ENCODE data around the gene VTI1B. TPM values are rescaled to one million over a fixed set of nuclear protein-coding genes. Genes with fewer than 3 reads are reported as not detected.
A peak's percentile ranks its signal among the peaks of the same experiment; 100 is the strongest.

The VTI1B gene
- total RNA-seq, 1 donor from 2014 or later = 69.8 TPM

GRCh38 chr14:67609642-67610310 is 64.7 kb downstream of the VTI1B start:
- Histone ChIP-seq H2AFZ (replicated peaks) (peak overlapping the region; percentile 71), H3K27me3 (peaks cover 67% of the 10 kb centered on the region), H3K4me3 (no peak overlapping the region), H3K9me3 (ENCODE audit: low read depth) (no peaks in the 10 kb centered on the region), H3K36me3 (no peaks in the 10 kb centered on the region), H3K9ac (no peak overlapping the region), H3K4me1 (peaks cover 19% of the 10 kb centered on the region), H3K79me2 (ENCODE audit: low read depth) (no peaks in the 10 kb centered on the region), H3K27ac (no peak overlapping the region), H3F3A (ENCODE audit: low read depth) (peaks cover 3% of the 10 kb centered on the region), H4K20me1 (ENCODE audit: low read depth) (no peaks in the 10 kb centered on the region), H3K4me2 (peak overlapping the region; percentile 44)
- Mint-ChIP-seq H3K4me1 (no peaks in the 10 kb centered on the region), H3K9me3 (no peaks in the 10 kb centered on the region), H3K27ac (no peak overlapping the region), H3K36me3 (no peaks in the 10 kb centered on the region), H3K27me3 (ENCODE audit: insufficient read depth, low read depth) (peaks cover 2% of the 10 kb centered on the region), H3K4me3 (no peak overlapping the region)
- no peak for TF ChIP-seq EZH2 (IDR thresholded peaks at IDR 0.05)
- no peak for TF ChIP-seq EZH2phosphoT487 (IDR thresholded peaks at IDR 0.05)
- TF ChIP-seq CTCF (IDR thresholded peaks at IDR 0.05) = no peak
- DNase-seq (ENCODE audit: low spot score) = no peak

- H3K9ac ChIP-seq = no peak overlapping the region
These were observed 66.8 kb downstream of the VTI1B start for GRCh38 chr14:67607646-67608045.

GRCh38 chr14:67602995-67603545 is 71.4 kb downstream of the VTI1B start:
- Mint-ChIP-seq H3K4me3 (no peak overlapping the region), H3K4me1 (peaks cover 13% of the 10 kb centered on the region), H3K27ac (no peak overlapping the region), H3K27me3 (ENCODE audit: insufficient read depth, low read depth) (peaks cover 4% of the 10 kb centered on the region), H3K9me3 (peaks cover 2% of the 10 kb centered on the region), H3K36me3 (no peaks in the 10 kb centered on the region)
- TF ChIP-seq EZH2phosphoT487 (IDR thresholded peaks at IDR 0.05) (no peak), EZH2 (IDR thresholded peaks at IDR 0.05) (no peak), CTCF (IDR thresholded peaks at IDR 0.05) (no peak)
- DNase-seq (ENCODE audit: low spot score) = no peak
- Histone ChIP-seq H3K27me3 (peaks cover 50% of the 10 kb centered on the region), H3K79me2 (ENCODE audit: low read depth) (no peaks in the 10 kb centered on the region), H3K9me3 (ENCODE audit: low read depth) (no peaks in the 10 kb centered on the region), H3K4me2 (no peak overlapping the region), H3K36me3 (no peaks in the 10 kb centered on the region), H3F3A (ENCODE audit: low read depth) (peaks cover 24% of the 10 kb centered on the region), H4K20me1 (ENCODE audit: low read depth) (peaks cover 5% of the 10 kb centered on the region), H3K4me3 (no peak overlapping the region), H2AFZ (replicated peaks) (no peak overlapping the region), H3K4me1 (peaks cover 8% of the 10 kb centered on the region), H3K9ac (no peak overlapping the region), H3K27ac (no peak overlapping the region)

More at GRCh38 chr14:67607646-67608045, 66.8 kb downstream of the VTI1B start:
- no peak for DNase-seq (ENCODE audit: low spot score)
- Histone ChIP-seq H3K9me3 (ENCODE audit: low read depth) (no peaks in the 10 kb centered on the region), H3K27me3 (peaks cover 66% of the 10 kb centered on the region), H2AFZ (replicated peaks) (no peak overlapping the region), H3K4me2 (no peak overlapping the region), H3K4me3 (no peak overlapping the region), H3K79me2 (ENCODE audit: low read depth) (no peaks in the 10 kb centered on the region), H3K27ac (no peak overlapping the region), H3K4me1 (peaks cover 19% of the 10 kb centered on the region), H4K20me1 (ENCODE audit: low read depth) (no peaks in the 10 kb centered on the region), H3F3A (ENCODE audit: low read depth) (peaks cover 3% of the 10 kb centered on the region), H3K36me3 (no peaks in the 10 kb centered on the region)
- no peaks in the 10 kb centered on the region for H3K9me3 Mint-ChIP-seq
- H3K27ac Mint-ChIP-seq = no peak overlapping the region
- no peaks in the 10 kb centered on the region for H3K4me1 Mint-ChIP-seq
- no peaks in the 10 kb centered on the region for H3K36me3 Mint-ChIP-seq
- TF ChIP-seq EZH2phosphoT487 (IDR thresholded peaks at IDR 0.05) (no peak), CTCF (IDR thresholded peaks at IDR 0.05) (no peak), EZH2 (IDR thresholded peaks at IDR 0.05) (no peak)
- no peak overlapping the region for H3K4me3 Mint-ChIP-seq
- H3K27me3 Mint-ChIP-seq (ENCODE audit: insufficient read depth, low read depth) = peaks cover 2% of the 10 kb centered on the region

All from neural progenitor cell (in vitro differentiated cells).